GM06990 (cell line): ENCODE results near the gene TCP10L.

Experiments used
- DNase-seq: peaks from one replicate; pipeline ENCODE4 v3.0.0-alpha.2; 2011; ENCODE audit not compliant: insufficient read length; ENCODE audit errors: extremely low read depth
- H3K27me3 ChIP-seq: replicated peaks from 2 replicates; pipeline ENCODE4 v1.6.0; 2011; ENCODE audit warnings: low read length; ENCODE audit not compliant: control insufficient read depth, insufficient read depth
- H3K36me3 ChIP-seq: 2 replicates; pipeline ENCODE4 v1.5.1; 2011; ENCODE audit warnings: low read length; ENCODE audit not compliant: control insufficient read depth, insufficient read depth
- H3K4me3 ChIP-seq: replicated peaks from 2 replicates; pipeline ENCODE4 v1.5.1; 2011; ENCODE audit warnings: low read depth, mild to moderate bottlenecking, control low read depth, low read length
- TF ChIP-seq, protein P1 (sequence below): IDR thresholded peaks from 2 replicates; pipeline ENCODE4 v1.5.1; 2011; ENCODE audit warnings: low read length, control low read depth, mild to moderate bottlenecking, inconsistent platforms; ENCODE audit not compliant: insufficient read depth, poor library complexity, severe bottlenecking

TCP10L gene

DNA sequence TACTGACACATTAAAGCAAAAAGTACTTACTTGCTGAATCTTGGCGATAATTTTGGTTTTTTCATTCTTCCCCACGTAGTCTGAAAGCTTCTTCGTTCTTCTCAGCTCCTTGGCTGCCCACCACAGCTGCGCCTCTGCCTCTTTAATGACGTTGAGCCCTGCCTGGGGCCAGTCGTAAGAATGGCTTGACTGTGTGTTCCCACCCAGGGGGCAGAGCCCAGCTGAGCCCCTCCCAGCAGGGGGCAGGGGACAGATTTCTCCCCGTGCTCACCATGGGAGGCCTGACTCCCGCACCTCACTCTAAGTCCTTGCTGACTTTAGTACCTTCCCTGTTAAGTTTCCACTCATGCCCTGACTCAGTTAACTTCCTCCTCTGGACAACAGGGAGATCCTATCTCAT lies 17.8 kb upstream of the TCP10L start:
- DNase-seq, result no peak
- no peak overlapping the region for H3K4me3 ChIP-seq
- TF ChIP-seq, protein P1, sequence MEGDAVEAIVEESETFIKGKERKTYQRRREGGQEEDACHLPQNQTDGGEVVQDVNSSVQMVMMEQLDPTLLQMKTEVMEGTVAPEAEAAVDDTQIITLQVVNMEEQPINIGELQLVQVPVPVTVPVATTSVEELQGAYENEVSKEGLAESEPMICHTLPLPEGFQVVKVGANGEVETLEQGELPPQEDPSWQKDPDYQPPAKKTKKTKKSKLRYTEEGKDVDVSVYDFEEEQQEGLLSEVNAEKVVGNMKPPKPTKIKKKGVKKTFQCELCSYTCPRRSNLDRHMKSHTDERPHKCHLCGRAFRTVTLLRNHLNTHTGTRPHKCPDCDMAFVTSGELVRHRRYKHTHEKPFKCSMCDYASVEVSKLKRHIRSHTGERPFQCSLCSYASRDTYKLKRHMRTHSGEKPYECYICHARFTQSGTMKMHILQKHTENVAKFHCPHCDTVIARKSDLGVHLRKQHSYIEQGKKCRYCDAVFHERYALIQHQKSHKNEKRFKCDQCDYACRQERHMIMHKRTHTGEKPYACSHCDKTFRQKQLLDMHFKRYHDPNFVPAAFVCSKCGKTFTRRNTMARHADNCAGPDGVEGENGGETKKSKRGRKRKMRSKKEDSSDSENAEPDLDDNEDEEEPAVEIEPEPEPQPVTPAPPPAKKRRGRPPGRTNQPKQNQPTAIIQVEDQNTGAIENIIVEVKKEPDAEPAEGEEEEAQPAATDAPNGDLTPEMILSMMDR, result no peak
- peaks cover 17% of the 10 kb centered on the region for H3K36me3 ChIP-seq
- H3K27me3 ChIP-seq, result no peaks in the 10 kb centered on the region

- Histone ChIP-seq H3K36me3 (peaks cover 17% of the 10 kb centered on the region), H3K27me3 (no peaks in the 10 kb centered on the region), H3K4me3 (no peak overlapping the region)
- DNase-seq, result no peak
- TF ChIP-seq, protein P1, result no peak
Observed at GRCh38 chr21:32602099-32602498, 16.8 kb upstream of the TCP10L start.

- DNase-seq, result no peak
- Histone ChIP-seq H3K4me3 (no peak overlapping the region), H3K36me3 (peaks cover 15% of the 10 kb centered on the region), H3K27me3 (no peaks in the 10 kb centered on the region)
- TF ChIP-seq, protein P1, result no peak
Observed at GRCh38 chr21:32599526-32599925, 14.2 kb upstream of the TCP10L start.

- peaks cover 12% of the 10 kb centered on the region for H3K36me3 ChIP-seq
- H3K27me3 ChIP-seq, result no peaks in the 10 kb centered on the region
- H3K4me3 ChIP-seq, result no peak overlapping the region
- DNase-seq, result no peak
- TF ChIP-seq, protein P1, result no peak
Observed at GRCh38 chr21:32599091-32599490, 13.8 kb upstream of the TCP10L start.

DNA sequence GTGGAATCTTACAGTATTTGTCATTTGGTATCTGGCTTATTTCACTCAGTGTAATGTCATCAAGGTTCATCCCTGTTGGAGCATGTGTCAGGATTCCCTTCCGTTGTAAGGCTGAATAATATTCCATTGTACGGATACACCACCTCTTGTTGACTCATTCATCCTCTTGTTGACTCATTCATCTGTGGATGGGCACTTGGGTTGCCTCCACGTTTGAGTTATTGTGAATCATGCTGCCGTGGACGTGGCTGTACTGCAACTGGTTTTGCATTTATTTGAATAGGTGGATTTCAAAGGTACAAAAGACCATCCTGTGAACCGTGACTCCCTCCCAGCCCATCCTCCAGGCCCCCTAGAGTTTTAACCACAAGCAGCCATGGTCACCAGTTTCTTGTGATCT lies 11.9 kb upstream of the TCP10L start:
- no peak for DNase-seq
- no peaks in the 10 kb centered on the region for H3K27me3 ChIP-seq
- peaks cover 7% of the 10 kb centered on the region for H3K36me3 ChIP-seq
- TF ChIP-seq, protein P1, result no peak
- H3K4me3 ChIP-seq, result no peak overlapping the region

DNA sequence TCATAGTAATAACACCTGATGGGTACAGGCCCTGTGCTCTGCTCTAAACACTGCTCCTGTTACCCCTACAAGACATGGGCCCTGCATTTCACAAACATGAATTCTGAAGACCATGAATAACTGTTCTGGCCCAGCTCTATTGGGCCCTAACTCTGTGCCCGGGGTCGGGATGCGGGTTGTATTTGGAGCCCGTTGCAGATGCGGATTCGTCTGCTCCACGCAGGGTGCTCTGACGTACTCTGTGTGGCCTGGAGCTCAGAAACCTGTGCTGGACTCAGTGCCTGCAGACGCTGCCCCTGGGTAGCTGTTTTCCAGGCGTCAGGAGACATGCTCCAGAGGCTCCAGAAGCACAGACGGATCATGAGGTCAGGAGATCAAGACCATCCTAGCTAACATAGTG lies 10.1 kb upstream of the TCP10L start:
- H3K36me3 ChIP-seq, result peaks cover 2% of the 10 kb centered on the region
- TF ChIP-seq, protein P1, result no peak
- no peak overlapping the region for H3K4me3 ChIP-seq
- H3K27me3 ChIP-seq, result no peaks in the 10 kb centered on the region
- DNase-seq, result no peak
